HG03175 (cell line): ENCODE data around the gene SLC4A4.
A peak's percentile ranks its signal among the peaks of the same experiment; 100 is the strongest.

Experiments used
- ATAC-seq: cut with Tn5 transposase; IDR thresholded peaks from one replicate; pipeline ENCODE4 v1.9.1; 2021; ENCODE audit warnings: mild to moderate bottlenecking, moderate library complexity; ENCODE audit not compliant: unreplicated experiment

SLC4A4 gene

DNA sequence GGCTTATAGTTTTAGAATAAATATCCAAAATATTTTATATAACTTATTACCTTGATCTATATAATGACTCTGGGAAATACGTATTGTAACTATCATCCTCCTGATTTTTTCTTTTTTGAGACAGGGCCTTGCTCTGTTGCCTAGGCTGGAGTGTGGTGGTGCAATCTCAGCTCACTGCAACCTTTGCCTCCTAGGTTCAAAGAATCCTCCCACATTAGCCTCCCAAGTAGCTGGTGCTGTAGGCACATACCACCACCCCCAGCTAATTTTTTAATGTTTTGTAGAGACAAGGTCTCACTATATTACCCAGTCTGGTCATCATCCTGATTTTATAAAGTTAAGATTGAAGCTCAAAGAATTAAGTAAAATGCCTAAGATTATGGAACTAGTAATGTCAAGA, 193.6 kb downstream of the SLC4A4 start:
- no peak for ATAC-seq

DNA sequence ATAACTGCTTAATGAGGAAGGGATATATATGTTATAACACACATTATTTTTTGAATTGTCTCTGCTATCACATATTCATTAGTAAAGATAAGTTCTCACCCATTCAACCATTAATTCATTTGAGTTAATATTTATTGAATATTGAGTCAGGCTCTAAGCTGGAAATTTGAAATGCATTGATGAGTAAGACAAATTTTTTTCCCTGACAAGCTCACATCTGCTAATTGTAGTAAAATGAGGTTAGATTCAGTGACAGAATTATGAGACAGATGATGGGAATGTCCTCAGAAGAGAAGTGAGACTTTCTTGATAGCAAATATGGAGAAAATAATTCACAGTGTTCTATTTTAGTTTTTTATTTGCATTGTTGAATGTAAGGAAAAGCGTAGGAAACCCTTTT, 194.3 kb downstream of the SLC4A4 start:
- no peak for ATAC-seq

- no peak for ATAC-seq
Observed at GRCh38 chr4:71537551-71538065, 198.8 kb downstream of the SLC4A4 start.

DNA sequence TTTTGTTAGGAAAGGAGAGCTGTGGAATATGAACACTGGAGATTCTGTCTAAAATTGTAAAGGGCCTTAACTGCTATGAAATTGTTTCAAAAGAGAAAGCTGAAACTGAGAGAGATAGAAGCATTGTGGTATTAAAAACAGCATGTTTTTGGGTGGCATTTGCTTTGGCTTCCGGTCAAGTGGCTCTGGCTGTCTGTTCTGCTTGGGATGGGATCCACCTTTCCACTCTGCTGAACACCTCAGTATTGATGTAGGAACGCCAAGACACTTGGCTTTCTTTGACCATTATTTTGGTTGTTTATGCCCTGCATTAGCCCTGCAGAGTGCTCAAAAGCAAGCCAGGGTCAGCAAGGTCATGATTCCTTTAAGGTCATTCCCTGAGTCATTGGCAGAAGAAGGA, 199.7 kb downstream of the SLC4A4 start:
- no peak for ATAC-seq

GRCh38 chr4:71540749-71541269, 202.0 kb downstream of the SLC4A4 start:
- ATAC-seq: peak; percentile 57

DNA sequence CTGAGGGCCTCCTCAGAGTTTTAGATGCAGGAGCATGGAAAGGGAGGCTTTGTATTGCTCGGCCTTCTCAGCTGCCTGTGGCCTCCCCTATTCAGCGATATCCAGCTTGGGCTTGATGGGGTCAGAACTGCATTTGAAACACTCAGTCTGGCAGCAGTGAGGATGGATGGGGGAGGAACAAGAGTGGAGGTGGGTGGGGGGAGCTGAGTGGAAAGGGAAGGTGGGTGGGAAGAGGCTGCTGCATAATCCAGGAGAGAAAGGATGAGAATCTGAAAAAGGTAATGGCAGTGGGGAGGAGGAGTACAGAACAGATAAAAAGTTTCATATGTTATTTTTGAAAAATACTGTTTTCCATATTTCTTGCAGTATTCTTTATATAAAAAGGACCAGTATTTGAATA, 202.7 kb downstream of the SLC4A4 start:
- no peak for ATAC-seq

DNA sequence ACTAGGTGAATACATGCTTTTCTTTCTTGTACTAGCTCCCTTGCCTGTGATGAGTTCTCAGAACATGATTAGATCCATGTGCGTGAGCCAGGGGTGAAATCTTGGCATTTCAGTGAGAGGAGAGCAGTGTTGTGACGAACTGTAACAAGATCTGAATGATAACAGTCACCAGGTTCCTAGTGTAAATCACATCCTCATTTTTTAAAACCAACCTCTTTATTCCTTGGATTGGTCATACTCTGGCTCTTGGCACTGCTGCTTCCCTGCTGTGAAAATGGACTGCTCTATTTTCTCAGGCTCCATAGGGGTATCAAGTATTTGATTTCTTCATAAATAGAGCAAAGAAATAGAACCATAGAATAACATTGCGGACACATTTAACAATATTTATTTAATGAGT, 206.3 kb downstream of the SLC4A4 start:
- ATAC-seq: no peak

DNA sequence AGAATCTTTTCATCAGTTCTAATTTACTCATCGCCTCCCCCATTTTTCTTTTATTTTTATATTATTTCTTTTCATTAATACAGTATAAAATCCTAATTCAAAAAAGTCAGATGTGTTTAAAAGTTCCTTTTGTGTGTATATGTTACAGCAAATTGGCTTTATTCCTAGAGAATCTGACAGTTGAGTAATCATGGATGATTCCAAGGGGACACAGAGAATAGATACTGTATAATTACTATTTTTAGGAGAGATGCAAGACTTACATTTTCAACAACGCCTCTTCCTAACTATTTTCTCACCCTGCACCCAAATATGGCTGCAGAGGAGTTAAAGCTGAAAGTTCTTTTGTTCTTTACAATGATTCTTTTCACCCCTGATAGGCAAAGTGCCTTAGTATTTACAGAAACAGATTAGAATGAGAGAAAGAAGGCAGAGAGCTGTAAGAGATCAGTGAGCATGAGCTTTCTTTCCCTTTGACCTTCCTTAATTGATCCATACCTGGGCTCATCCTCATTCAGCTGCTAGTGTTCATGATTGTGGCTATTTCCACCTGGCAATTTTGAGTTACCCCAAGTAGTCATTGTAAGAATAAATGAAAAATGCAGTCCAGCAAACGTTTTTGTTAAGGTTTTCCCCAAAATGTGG, 210.8 kb downstream of the SLC4A4 start:
- ATAC-seq: no peak

GRCh38 chr4:71550220-71551165, 211.7 kb downstream of the SLC4A4 start:
- ATAC-seq: no peak

DNA sequence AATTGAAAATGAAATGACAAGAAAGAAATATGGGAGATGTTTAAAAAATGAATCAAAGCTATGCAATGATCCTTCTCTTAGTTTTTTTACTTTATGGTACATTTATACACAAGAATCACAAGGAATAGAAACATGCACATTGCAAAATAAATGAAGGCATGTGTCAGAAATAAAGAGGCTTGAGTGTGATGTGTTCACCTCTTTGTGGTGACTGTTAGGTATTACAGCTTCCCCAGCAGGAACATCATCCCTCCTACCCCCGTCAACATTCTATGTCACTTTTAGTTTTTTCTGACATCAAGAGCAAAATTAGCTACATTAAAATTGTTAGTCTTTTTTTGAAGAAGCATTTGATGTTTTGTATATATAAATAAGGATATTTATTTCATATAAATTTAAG, 214.8 kb downstream of the SLC4A4 start:
- ATAC-seq: peak; percentile 44

DNA sequence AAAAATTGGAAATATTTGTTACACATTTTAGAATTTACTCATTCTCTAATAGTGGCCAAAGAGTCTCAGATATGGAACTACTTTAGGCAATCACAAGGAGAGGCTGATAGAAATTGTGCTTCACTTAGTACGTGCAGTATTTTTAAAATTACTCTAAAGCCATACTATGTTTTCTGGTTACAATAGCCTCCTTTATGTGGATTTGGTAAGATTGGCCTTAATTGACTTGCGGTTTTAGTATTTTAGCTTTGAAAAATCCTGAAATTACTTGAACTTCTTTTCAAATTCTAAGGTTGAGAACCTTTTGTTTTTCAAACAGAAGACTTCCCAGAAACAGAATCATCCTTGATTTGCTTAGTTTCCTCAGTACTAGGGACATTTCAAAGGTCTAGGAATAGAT, 215.2 kb downstream of the SLC4A4 start:
- no peak for ATAC-seq

- ATAC-seq: peak; percentile 74
Observed at GRCh38 chr4:71558248-71558647, 219.4 kb downstream of the SLC4A4 start.

- ATAC-seq: no peak
Observed at GRCh38 chr4:71559957-71560571, 221.2 kb downstream of the SLC4A4 start.

DNA sequence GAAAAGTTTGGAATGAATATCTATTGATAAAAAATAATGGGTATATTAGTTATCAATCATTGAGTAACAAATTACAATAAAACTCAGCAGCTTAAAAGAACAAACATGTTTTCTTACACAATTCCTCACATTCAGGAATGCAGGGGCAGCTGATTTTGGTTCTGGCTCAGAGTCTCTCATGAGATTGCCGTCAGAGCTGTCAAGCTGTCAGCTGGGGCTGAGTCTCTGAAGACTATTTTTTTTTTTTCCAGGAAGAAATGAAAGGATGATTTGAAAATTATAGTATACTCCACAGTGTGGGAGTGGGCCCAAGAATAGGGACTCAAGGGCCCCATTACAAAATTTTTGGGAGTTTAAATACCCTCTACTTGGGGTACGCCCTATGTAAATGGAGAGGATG, 226.0 kb downstream of the SLC4A4 start:
- ATAC-seq: no peak

GRCh38 chr4:71566856-71567255, 228.0 kb downstream of the SLC4A4 start:
- no peak for ATAC-seq

DNA sequence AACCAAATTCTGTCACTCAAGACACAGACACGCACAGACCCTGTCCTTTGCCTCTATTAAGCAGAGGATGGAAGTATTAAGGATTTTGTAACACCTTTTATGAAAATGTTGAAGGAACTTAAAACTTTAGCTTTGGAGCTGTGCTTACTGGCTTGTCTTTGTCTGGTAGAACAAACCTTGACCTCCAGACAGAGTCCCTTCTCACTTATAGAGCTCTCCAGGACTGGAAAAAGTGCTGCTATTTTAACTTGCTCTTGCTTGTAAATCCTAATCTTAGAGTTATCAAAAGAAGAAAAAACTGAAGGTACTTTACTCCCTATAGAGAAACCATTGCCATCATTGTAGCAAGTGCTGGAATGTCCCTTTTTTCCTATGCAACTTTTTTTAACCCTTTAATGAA, 229.3 kb downstream of the SLC4A4 start:
- no peak for ATAC-seq

- no peak for ATAC-seq
Observed at GRCh38 chr4:71570492-71570891, 231.7 kb downstream of the SLC4A4 start.

- no peak for ATAC-seq
Observed at GRCh38 chr4:71571346-71571745, 232.5 kb downstream of the SLC4A4 start.

- no peak for ATAC-seq
Observed at GRCh38 chr4:71583971-71584370, 245.2 kb downstream of the SLC4A4 start.

DNA sequence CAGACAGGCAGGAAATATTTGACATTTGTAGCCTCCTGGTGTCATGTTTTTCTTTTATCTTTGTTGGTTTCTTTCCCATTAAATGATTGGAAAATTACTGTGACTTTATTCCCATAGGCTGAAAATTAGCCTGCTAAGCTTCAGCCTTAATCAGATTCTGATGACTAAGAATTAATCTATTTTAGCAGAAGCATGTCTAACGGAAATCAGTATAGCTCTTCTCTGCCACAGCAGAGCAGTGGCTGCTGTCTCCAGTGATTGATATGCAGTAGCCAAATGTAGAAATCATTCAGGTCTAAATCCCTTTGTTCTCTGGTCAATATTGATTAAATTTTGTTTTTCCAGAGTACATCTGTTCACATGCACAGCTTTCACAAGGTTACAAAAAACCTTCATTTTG, 245.8 kb downstream of the SLC4A4 start:
- no peak for ATAC-seq

GRCh38 chr4:71586087-71586763, 247.4 kb downstream of the SLC4A4 start:
- no peak for ATAC-seq
